Measurements from ENCODE around the gene LRRC14B.
A peak's percentile ranks its signal among the peaks of the same experiment; 100 is the strongest.
"Not testable (repeated sequence)": the region's sequence is repeated elsewhere in the genome, so short reads cannot be mapped to it uniquely, and the experiment has no call there.

LRRC14B gene

GRCh38 chr5:195401-196160, 4.3 kb downstream of the LRRC14B start:
- Histone ChIP-seq H3K4me1 (ENCODE audit: control insufficient read depth, low read length) (peaks cover 70% of the 10 kb centered on the region), H3K9me3 (ENCODE audit: control insufficient read depth, insufficient read depth, low read length) (no peaks in the 10 kb centered on the region), H3K9me2 (replicated peaks; ENCODE audit: control insufficient read depth, low read length) (no peaks in the 10 kb centered on the region), H3K27me3 (ENCODE audit: control insufficient read depth, low read length) (no peaks in the 10 kb centered on the region), H3K27ac (ENCODE audit: low read depth, low read length) (no peak overlapping the region), H3K4me2 (ENCODE audit: low read length) (peak overlapping the region; percentile 15), H3K79me2 (ENCODE audit: control insufficient read depth, low read length) (peaks cover 19% of the 10 kb centered on the region), H3F3A (ENCODE audit: control insufficient read depth, insufficient read depth) (peaks cover 2% of the 10 kb centered on the region; the same call in 1 of the 2 replicates), H3K4me3 (ENCODE audit: low read length) (no peak overlapping the region), H3K36me3 (ENCODE audit: control insufficient read depth, low read length) (peaks cover 21% of the 10 kb centered on the region), H4K20me1 (ENCODE audit: control insufficient read depth, insufficient read depth, low read depth, low read length) (peaks cover 6% of the 10 kb centered on the region)
- TF ChIP-seq CTCF (IDR thresholded peaks at IDR 0.05; ENCODE audit: low read depth, low read length, poor library complexity, severe bottlenecking): peak; percentile 15
- TF ChIP-seq EZH2phosphoT487 (IDR thresholded peaks at IDR 0.05; ENCODE audit: borderline replicate concordance, low read length): no peak

GRCh38 chr5:196350-196749, 5.1 kb downstream of the LRRC14B start:
- no peaks in the 10 kb centered on the region for H3K9me3 ChIP-seq (ENCODE audit: control insufficient read depth, insufficient read depth, low read length)
- no peaks in the 10 kb centered on the region for H3K9me2 ChIP-seq (replicated peaks; ENCODE audit: control insufficient read depth, low read length)
- H3K4me2 ChIP-seq (ENCODE audit: low read length): no peak overlapping the region
- no peak overlapping the region for H3K27ac ChIP-seq (ENCODE audit: low read depth, low read length)
- H3K79me2 ChIP-seq (ENCODE audit: control insufficient read depth, low read length): peaks cover 23% of the 10 kb centered on the region
- H3K4me1 ChIP-seq (ENCODE audit: control insufficient read depth, low read length): peaks cover 70% of the 10 kb centered on the region
- H4K20me1 ChIP-seq (ENCODE audit: control insufficient read depth, insufficient read depth, low read depth, low read length): peaks cover 6% of the 10 kb centered on the region
- TF ChIP-seq EZH2phosphoT487 (IDR thresholded peaks at IDR 0.05; ENCODE audit: borderline replicate concordance, low read length): no peak
- no peak for TF ChIP-seq CTCF (IDR thresholded peaks at IDR 0.05; ENCODE audit: low read depth, low read length, poor library complexity, severe bottlenecking)
- H3K36me3 ChIP-seq (ENCODE audit: control insufficient read depth, low read length): peaks cover 21% of the 10 kb centered on the region
- H3F3A ChIP-seq (ENCODE audit: control insufficient read depth, insufficient read depth): peaks cover 5% of the 10 kb centered on the region
- H3K27me3 ChIP-seq (ENCODE audit: control insufficient read depth, low read length): no peaks in the 10 kb centered on the region
- no peak overlapping the region for H3K4me3 ChIP-seq (ENCODE audit: low read length)

- Histone ChIP-seq H3K79me2 (ENCODE audit: control insufficient read depth, low read length) (peaks cover 23% of the 10 kb centered on the region), H3F3A (ENCODE audit: control insufficient read depth, insufficient read depth) (peaks cover 11% of the 10 kb centered on the region), H3K4me1 (ENCODE audit: control insufficient read depth, low read length) (peaks cover 70% of the 10 kb centered on the region), H3K36me3 (ENCODE audit: control insufficient read depth, low read length) (peaks cover 21% of the 10 kb centered on the region)
- not testable (repeated sequence) for H3K4me2 ChIP-seq (ENCODE audit: low read length); H3K4me3 ChIP-seq (ENCODE audit: low read length); H3K9me2 ChIP-seq (replicated peaks; ENCODE audit: control insufficient read depth, low read length); H4K20me1 ChIP-seq (ENCODE audit: control insufficient read depth, insufficient read depth, low read depth, low read length); H3K9me3 ChIP-seq (ENCODE audit: control insufficient read depth, insufficient read depth, low read length); H3K27me3 ChIP-seq (ENCODE audit: control insufficient read depth, low read length); H3K27ac ChIP-seq (ENCODE audit: low read depth, low read length)
These were observed 5.7 kb downstream of the LRRC14B start for GRCh38 chr5:197031-197430.

GRCh38 chr5:197892-198489, 6.7 kb downstream of the LRRC14B start:
- Histone ChIP-seq H4K20me1 (ENCODE audit: control insufficient read depth, insufficient read depth, low read depth, low read length) (peaks cover 6% of the 10 kb centered on the region), H3K79me2 (ENCODE audit: control insufficient read depth, low read length) (peaks cover 28% of the 10 kb centered on the region), H3F3A (ENCODE audit: control insufficient read depth, insufficient read depth) (peaks cover 17% of the 10 kb centered on the region), H3K4me1 (ENCODE audit: control insufficient read depth, low read length) (peaks cover 70% of the 10 kb centered on the region), H3K27me3 (ENCODE audit: control insufficient read depth, low read length) (no peaks in the 10 kb centered on the region), H3K36me3 (ENCODE audit: control insufficient read depth, low read length) (peaks cover 21% of the 10 kb centered on the region), H3K9me2 (replicated peaks; ENCODE audit: control insufficient read depth, low read length) (no peaks in the 10 kb centered on the region), H3K9me3 (ENCODE audit: control insufficient read depth, insufficient read depth, low read length) (no peaks in the 10 kb centered on the region), H3K4me3 (ENCODE audit: low read length) (no peak overlapping the region), H3K27ac (ENCODE audit: low read depth, low read length) (no peak overlapping the region), H3K4me2 (ENCODE audit: low read length) (no peak overlapping the region)
- TF ChIP-seq EZH2phosphoT487 (IDR thresholded peaks at IDR 0.05; ENCODE audit: borderline replicate concordance, low read length): no peak
- no peak for TF ChIP-seq CTCF (IDR thresholded peaks at IDR 0.05; ENCODE audit: low read depth, low read length, poor library complexity, severe bottlenecking)

Data from DOHH2 (cell line).